ENCODE data around the gene AMER2.

AMER2 gene

GRCh38 chr13:25151626-25152195 is 20.4 kb downstream of the AMER2 start:
- DNase-seq: no peak
- Histone ChIP-seq H2AFZ (ENCODE audit: low read length) (no peak overlapping the region), H3K4me1 (ENCODE audit: low read length) (peaks cover 14% of the 10 kb centered on the region; the same call in 1 of the 2 replicates), H3K79me2 (ENCODE audit: low read length) (no peaks in the 10 kb centered on the region), H3K9ac (ENCODE audit: low read length) (no peak overlapping the region), H3K27ac (ENCODE audit: low read length) (no peak overlapping the region), H3K4me3 (ENCODE audit: low read length) (no peak overlapping the region), H3K9me2 (replicated peaks; ENCODE audit: insufficient read depth, low read length) (no peaks in the 10 kb centered on the region), H3F3A (ENCODE audit: insufficient read depth, low read length) (peaks cover 5% of the 10 kb centered on the region; the same call in 1 of the 2 replicates), H3K4me2 (ENCODE audit: low read depth, low read length) (no peak overlapping the region), H3K9me3 (replicated peaks; ENCODE audit: insufficient read depth, low read length) (no peaks in the 10 kb centered on the region), H4K20me1 (ENCODE audit: insufficient read depth, low read length) (no peaks in the 10 kb centered on the region), H3K27me3 (replicated peaks; ENCODE audit: insufficient read depth, low read length) (no peaks in the 10 kb centered on the region), H3K36me3 (replicated peaks; ENCODE audit: insufficient read depth, low read length) (no peaks in the 10 kb centered on the region)
- TF ChIP-seq EZH2 (optimal IDR thresholded peaks at IDR 0.05; ENCODE audit: low read depth, low read length) (no peak), EZH2phosphoT487 (IDR thresholded peaks at IDR 0.05; ENCODE audit: low read length) (no peak), CTCF (IDR thresholded peaks at IDR 0.05; ENCODE audit: low read length) (no peak)

- Histone ChIP-seq H3K36me3 (replicated peaks; ENCODE audit: insufficient read depth, low read length) (no peaks in the 10 kb centered on the region), H3K4me1 (ENCODE audit: low read length) (peaks cover 13% of the 10 kb centered on the region; the same call in 1 of the 2 replicates), H3K9me3 (replicated peaks; ENCODE audit: insufficient read depth, low read length) (no peaks in the 10 kb centered on the region), H3K9ac (ENCODE audit: low read length) (no peak overlapping the region), H3K27ac (ENCODE audit: low read length) (no peak overlapping the region), H3K79me2 (ENCODE audit: low read length) (no peaks in the 10 kb centered on the region), H3F3A (ENCODE audit: insufficient read depth, low read length) (peaks cover 5% of the 10 kb centered on the region; the same call in 1 of the 2 replicates), H2AFZ (ENCODE audit: low read length) (no peak overlapping the region), H3K27me3 (replicated peaks; ENCODE audit: insufficient read depth, low read length) (no peaks in the 10 kb centered on the region), H3K9me2 (replicated peaks; ENCODE audit: insufficient read depth, low read length) (no peaks in the 10 kb centered on the region), H4K20me1 (ENCODE audit: insufficient read depth, low read length) (no peaks in the 10 kb centered on the region), H3K4me2 (ENCODE audit: low read depth, low read length) (no peak overlapping the region), H3K4me3 (ENCODE audit: low read length) (no peak overlapping the region)
- DNase-seq: no peak
- TF ChIP-seq EZH2 (optimal IDR thresholded peaks at IDR 0.05; ENCODE audit: low read depth, low read length) (no peak), EZH2phosphoT487 (IDR thresholded peaks at IDR 0.05; ENCODE audit: low read length) (no peak), CTCF (IDR thresholded peaks at IDR 0.05; ENCODE audit: low read length) (no peak)
Observed at GRCh38 chr13:25149711-25150110, 22.4 kb downstream of the AMER2 start.

- H3F3A ChIP-seq (ENCODE audit: insufficient read depth, low read length): no peaks in the 10 kb centered on the region
- H3K27ac ChIP-seq (ENCODE audit: low read length): no peak overlapping the region
- no peaks in the 10 kb centered on the region for H3K9me2 ChIP-seq (replicated peaks; ENCODE audit: insufficient read depth, low read length)
- TF ChIP-seq EZH2phosphoT487 (IDR thresholded peaks at IDR 0.05; ENCODE audit: low read length) (no peak), CTCF (IDR thresholded peaks at IDR 0.05; ENCODE audit: low read length) (no peak), EZH2 (optimal IDR thresholded peaks at IDR 0.05; ENCODE audit: low read depth, low read length) (no peak)
- no peak overlapping the region for H3K9ac ChIP-seq (ENCODE audit: low read length)
- no peaks in the 10 kb centered on the region for H3K27me3 ChIP-seq (replicated peaks; ENCODE audit: insufficient read depth, low read length)
- H3K4me1 ChIP-seq (ENCODE audit: low read length): peaks cover under 1% of the 10 kb centered on the region; the same call in 1 of the 2 replicates
- H3K79me2 ChIP-seq (ENCODE audit: low read length): no peaks in the 10 kb centered on the region
- DNase-seq: no peak
- no peaks in the 10 kb centered on the region for H4K20me1 ChIP-seq (ENCODE audit: insufficient read depth, low read length)
- no peaks in the 10 kb centered on the region for H3K9me3 ChIP-seq (replicated peaks; ENCODE audit: insufficient read depth, low read length)
- no peaks in the 10 kb centered on the region for H3K36me3 ChIP-seq (replicated peaks; ENCODE audit: insufficient read depth, low read length)
- H3K4me2 ChIP-seq (ENCODE audit: low read depth, low read length): no peak overlapping the region
- no peak overlapping the region for H2AFZ ChIP-seq (ENCODE audit: low read length)
- no peak overlapping the region for H3K4me3 ChIP-seq (ENCODE audit: low read length)
Observed at GRCh38 chr13:25148402-25148771, 23.7 kb downstream of the AMER2 start.

Measured in MM.1S (cell line).